KMS-11 (cell line): ENCODE data around the gene RADIL.

Experiments
- H2AFZ ChIP-seq: fragments of 200-600 bp; sonication (generic); 2 replicates; pipeline ENCODE4 v1.6.1; 2016; ENCODE audit warnings: antibody characterized with exemption, mixed run types, low read depth
- H3K27ac ChIP-seq: fragments of 200-600 bp; sonication (generic); 2 replicates; pipeline ENCODE4 v1.6.1; 2016; ENCODE audit warnings: mild to moderate bottlenecking, mixed run types
- H3K27me3 ChIP-seq: fragments of 200-600 bp; sonication (generic); 2 replicates; pipeline ENCODE4 v1.6.1; 2017; ENCODE audit warnings: mild to moderate bottlenecking, low read depth, mixed run types, moderate library complexity; ENCODE audit not compliant: insufficient read depth
- H3K36me3 ChIP-seq: fragments of 200-600 bp; sonication (generic); 2 replicates; pipeline ENCODE4 v1.6.1; 2017; ENCODE audit warnings: mild to moderate bottlenecking, mixed run types; ENCODE audit not compliant: insufficient read depth
- H3K4me1 ChIP-seq: fragments of 200-600 bp; sonication (generic); 2 replicates; pipeline ENCODE4 v1.6.1; 2016; ENCODE audit warnings: mild to moderate bottlenecking, low read depth, mixed run types; ENCODE audit not compliant: poor library complexity, severe bottlenecking
- H3K4me2 ChIP-seq: fragments of 200-600 bp; sonication (generic); 2 replicates; pipeline ENCODE4 v1.7.0; 2016; ENCODE audit warnings: mild to moderate bottlenecking, mixed run types
- H3K4me3 ChIP-seq: fragments of 200-600 bp; sonication (generic); IDR thresholded peaks from 2 replicates; pipeline ENCODE4 v1.6.1; 2017; ENCODE audit warnings: low read depth, low read length, mixed read lengths; ENCODE audit not compliant: insufficient read depth
- H3K79me2 ChIP-seq: fragments of 200-600 bp; sonication (generic); 2 replicates; pipeline ENCODE4 v1.6.1; 2016; ENCODE audit warnings: low read depth, mixed run types; ENCODE audit not compliant: insufficient read depth
- H3K9ac ChIP-seq: fragments of 200-600 bp; sonication (generic); 2 replicates; pipeline ENCODE4 v1.6.1; 2016; ENCODE audit warnings: mild to moderate bottlenecking, mixed run types
- H4K20me1 ChIP-seq: fragments of 200-600 bp; sonication (generic); 2 replicates; pipeline ENCODE4 v1.6.1; 2016; ENCODE audit warnings: mild to moderate bottlenecking, mixed run types; ENCODE audit not compliant: insufficient read depth
- TF ChIP-seq, protein P1 (sequence below): fragments of 200-600 bp; sonication (generic); conservative IDR thresholded peaks from 2 replicates; pipeline ENCODE4 v1.6.1; 2017; ENCODE audit warnings: low read depth, mild to moderate bottlenecking, antibody characterized with exemption, low read length, moderate library complexity, mixed read lengths

The RADIL gene

DNA sequence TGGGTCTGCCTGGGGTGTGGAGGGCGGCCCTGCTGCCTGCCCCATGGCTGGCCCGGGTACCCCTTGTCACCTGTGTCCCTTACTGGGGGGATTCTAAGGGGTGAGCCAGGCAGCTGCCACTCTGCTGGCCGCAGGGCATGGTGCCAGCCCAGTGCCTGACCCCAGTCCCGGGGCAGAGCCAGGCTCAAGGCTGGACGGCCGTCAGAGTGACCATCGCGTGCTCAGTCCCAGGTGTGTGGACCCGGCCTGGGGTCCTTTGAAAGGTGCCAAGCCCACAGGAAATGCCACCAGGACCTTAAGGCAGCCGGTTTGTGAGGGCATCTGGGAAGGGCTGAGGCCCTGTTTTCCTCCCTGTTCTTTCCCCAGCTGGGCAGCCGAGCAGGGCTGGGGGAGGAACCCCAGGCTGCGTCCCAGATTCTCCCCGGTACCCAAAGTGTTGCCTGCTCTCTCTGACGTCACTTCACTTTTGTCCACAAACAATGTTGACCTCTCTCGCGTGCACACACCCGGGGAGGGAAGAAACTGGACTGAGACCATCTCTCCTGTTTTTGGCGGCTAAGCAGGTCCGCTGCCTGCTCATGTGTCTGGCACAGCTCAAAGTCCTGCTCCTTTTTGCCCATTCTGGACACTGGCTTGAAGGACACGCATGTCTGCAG, 59.3 kb downstream of the RADIL start:
- no peaks in the 10 kb centered on the region for H3K4me1 ChIP-seq
- no peaks in the 10 kb centered on the region for H3K79me2 ChIP-seq
- no peak overlapping the region for H3K9ac ChIP-seq
- TF ChIP-seq, protein P1, sequence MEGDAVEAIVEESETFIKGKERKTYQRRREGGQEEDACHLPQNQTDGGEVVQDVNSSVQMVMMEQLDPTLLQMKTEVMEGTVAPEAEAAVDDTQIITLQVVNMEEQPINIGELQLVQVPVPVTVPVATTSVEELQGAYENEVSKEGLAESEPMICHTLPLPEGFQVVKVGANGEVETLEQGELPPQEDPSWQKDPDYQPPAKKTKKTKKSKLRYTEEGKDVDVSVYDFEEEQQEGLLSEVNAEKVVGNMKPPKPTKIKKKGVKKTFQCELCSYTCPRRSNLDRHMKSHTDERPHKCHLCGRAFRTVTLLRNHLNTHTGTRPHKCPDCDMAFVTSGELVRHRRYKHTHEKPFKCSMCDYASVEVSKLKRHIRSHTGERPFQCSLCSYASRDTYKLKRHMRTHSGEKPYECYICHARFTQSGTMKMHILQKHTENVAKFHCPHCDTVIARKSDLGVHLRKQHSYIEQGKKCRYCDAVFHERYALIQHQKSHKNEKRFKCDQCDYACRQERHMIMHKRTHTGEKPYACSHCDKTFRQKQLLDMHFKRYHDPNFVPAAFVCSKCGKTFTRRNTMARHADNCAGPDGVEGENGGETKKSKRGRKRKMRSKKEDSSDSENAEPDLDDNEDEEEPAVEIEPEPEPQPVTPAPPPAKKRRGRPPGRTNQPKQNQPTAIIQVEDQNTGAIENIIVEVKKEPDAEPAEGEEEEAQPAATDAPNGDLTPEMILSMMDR = no peak
- H2AFZ ChIP-seq = no peak overlapping the region
- H3K27me3 ChIP-seq = no peaks in the 10 kb centered on the region
- H3K4me2 ChIP-seq = no peak overlapping the region
- H3K27ac ChIP-seq = no peak overlapping the region
- no peaks in the 10 kb centered on the region for H4K20me1 ChIP-seq
- H3K4me3 ChIP-seq = no peak overlapping the region
- H3K36me3 ChIP-seq = no peaks in the 10 kb centered on the region

DNA sequence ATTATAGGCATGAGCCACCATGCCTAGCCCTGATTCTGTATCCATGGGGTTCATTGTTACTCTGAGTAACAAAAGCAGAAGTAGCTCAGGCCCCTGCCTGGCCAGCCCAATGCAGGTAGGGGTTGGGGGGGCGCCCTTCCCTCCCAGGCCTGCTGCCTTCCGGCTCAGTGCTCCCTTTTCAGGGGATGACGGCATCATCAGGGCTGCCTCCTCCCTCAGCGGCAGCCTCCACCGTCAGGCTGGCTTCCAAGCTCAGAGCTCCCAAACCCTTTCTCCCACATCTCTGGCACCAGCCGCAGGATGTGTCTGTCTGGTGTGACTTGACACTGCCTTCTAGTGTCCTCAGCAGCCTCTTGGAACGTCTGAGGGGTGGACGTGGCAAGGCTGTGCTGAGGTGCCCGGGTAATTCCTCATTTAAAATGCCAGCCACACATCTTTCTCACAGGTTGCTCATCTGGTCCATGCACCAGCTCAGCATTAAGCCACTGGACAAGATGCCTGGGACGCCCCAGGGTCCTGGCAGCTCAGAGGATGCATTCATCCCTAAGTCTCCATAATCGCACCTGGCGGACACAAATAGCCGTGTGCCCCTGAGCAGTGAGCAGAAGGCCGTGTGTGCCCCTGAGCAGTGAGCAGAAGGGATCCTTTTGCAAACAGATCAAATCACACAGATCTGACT, 59.9 kb downstream of the RADIL start:
- Histone ChIP-seq H3K27me3 (no peaks in the 10 kb centered on the region), H3K27ac (no peak overlapping the region), H3K79me2 (no peaks in the 10 kb centered on the region), H2AFZ (no peak overlapping the region), H3K4me1 (no peaks in the 10 kb centered on the region), H3K9ac (no peak overlapping the region), H3K4me3 (no peak overlapping the region), H3K36me3 (no peaks in the 10 kb centered on the region), H3K4me2 (no peak overlapping the region), H4K20me1 (no peaks in the 10 kb centered on the region)
- TF ChIP-seq, protein P1 = no peak

DNA sequence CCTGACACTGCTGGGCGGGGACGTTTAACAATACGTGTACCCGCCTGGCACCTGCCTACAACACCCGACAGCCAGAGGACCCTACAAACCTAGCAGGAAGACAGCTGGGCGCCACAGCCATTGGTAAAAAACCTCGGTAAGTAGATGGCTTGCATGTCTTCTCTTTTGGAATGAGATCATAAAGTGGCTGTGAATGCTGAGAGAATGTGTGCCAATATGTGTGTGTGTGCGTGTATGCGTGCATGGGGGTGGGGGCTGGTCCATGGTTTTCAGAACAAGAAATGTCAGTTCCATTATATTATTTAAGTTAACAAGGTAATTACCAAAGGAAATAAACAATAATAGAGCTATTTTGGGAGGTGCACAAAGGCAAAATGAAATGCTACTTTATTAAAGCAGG, 60.8 kb downstream of the RADIL start:
- TF ChIP-seq, protein P1 = no peak
- Histone ChIP-seq H2AFZ (no peak overlapping the region), H3K4me1 (no peaks in the 10 kb centered on the region), H4K20me1 (no peaks in the 10 kb centered on the region), H3K79me2 (no peaks in the 10 kb centered on the region), H3K9ac (no peak overlapping the region), H3K36me3 (no peaks in the 10 kb centered on the region), H3K4me2 (no peak overlapping the region), H3K27ac (no peak overlapping the region), H3K4me3 (no peak overlapping the region), H3K27me3 (no peaks in the 10 kb centered on the region)

DNA sequence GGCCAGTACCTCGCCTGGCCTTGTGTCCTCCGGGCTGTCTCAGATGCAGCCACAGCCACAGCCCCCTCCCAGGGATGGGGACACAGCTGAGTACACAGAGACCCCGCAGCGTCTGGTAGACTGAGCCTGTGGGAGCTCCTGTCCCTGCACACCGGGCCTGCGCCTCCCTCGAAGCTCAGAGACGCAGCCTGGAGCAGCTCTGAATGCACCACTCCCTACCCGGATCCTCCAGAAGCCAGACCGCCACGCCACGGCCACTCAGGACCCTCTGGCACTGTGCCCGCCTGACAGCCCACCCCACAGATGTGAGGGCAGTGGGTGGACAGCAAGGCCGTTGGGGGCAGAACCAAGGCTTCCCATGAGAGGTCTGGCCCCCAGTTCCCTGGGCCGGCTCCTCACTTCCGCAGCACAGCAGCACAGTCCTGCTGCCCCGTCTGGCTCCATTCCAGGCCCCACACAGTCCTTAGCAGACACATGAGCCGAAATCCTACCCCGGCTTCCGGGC, 62.5 kb downstream of the RADIL start:
- Histone ChIP-seq H3K4me3 (no peak overlapping the region), H2AFZ (no peak overlapping the region), H3K27ac (no peak overlapping the region), H3K27me3 (no peaks in the 10 kb centered on the region), H4K20me1 (no peaks in the 10 kb centered on the region), H3K79me2 (no peaks in the 10 kb centered on the region), H3K4me1 (no peaks in the 10 kb centered on the region), H3K36me3 (no peaks in the 10 kb centered on the region), H3K9ac (no peak overlapping the region), H3K4me2 (no peak overlapping the region)
- TF ChIP-seq, protein P1 = no peak
